Liver (tissue), 9 donors: Measurements from ENCODE around the gene SHFL. TPM values are rescaled to one million over a fixed set of nuclear protein-coding genes. Genes with fewer than 3 reads are reported as not detected.

Source experiments
- DNase-seq: peaks from one replicate; pipeline ENCODE4 v3.0.0-alpha.2; 2017; ENCODE audit warnings: low spot score
- H3K27ac ChIP-seq, 2 donors: one replicate each; pipeline ENCODE4 v1.7.0; 2013; ENCODE audit warnings: inconsistent platforms in 2 of 2, low read length in 2 of 2, control low read depth in 1 of 2, low read depth in 1 of 2, mild to moderate bottlenecking in 1 of 2
- H3K27me3 ChIP-seq, 4 donors: one replicate each; pipeline versions ENCODE4 v1.6.1 to v1.7.0; 2013; ENCODE audit warnings: low read length in 3 of 4, inconsistent platforms in 1 of 4, mild to moderate bottlenecking in 1 of 4, moderate library complexity in 1 of 4; ENCODE audit not compliant: control insufficient read depth in 4 of 4, insufficient read depth in 4 of 4
- H3K36me3 ChIP-seq, 4 donors: one replicate each; pipeline versions ENCODE4 v1.6.1 to v1.7.0; 2013; ENCODE audit warnings: low read length in 3 of 4, mild to moderate bottlenecking in 3 of 4, low read depth in 1 of 4, moderate library complexity in 1 of 4; ENCODE audit not compliant: control insufficient read depth in 4 of 4, insufficient read depth in 3 of 4
- H3K4me1 ChIP-seq, 4 donors: one replicate each; pipeline versions ENCODE4 v1.6.1 to v1.7.0; 2013; ENCODE audit warnings: low read length in 3 of 4, mild to moderate bottlenecking in 3 of 4, moderate library complexity in 1 of 4; ENCODE audit not compliant: control insufficient read depth in 4 of 4, insufficient read depth in 4 of 4
- H3K4me3 ChIP-seq, 3 donors: one replicate each; pipeline versions ENCODE4 v1.6.1 to v1.7.0; 2013; ENCODE audit warnings: low read length in 3 of 3, control low read depth in 1 of 3, low read depth in 1 of 3, mild to moderate bottlenecking in 1 of 3
- H3K9ac ChIP-seq, 2 donors: one replicate each; pipeline ENCODE4 v1.7.0; 2013; ENCODE audit warnings: low read length in 2 of 2, mild to moderate bottlenecking in 2 of 2, moderate library complexity in 2 of 2, control low read depth in 1 of 2, low read depth in 1 of 2
- H3K9me3 ChIP-seq, 4 donors: one replicate each; pipeline versions ENCODE4 v1.6.1 to v1.7.0; 2013; ENCODE audit warnings: low read length in 3 of 4; ENCODE audit not compliant: control insufficient read depth in 4 of 4
- FOXA1 ChIP-seq: IDR thresholded peaks from 2 replicates; pipeline ENCODE4 v1.6.1; 2016; ENCODE audit warnings: antibody characterized with exemption
- FOXA2 ChIP-seq: IDR thresholded peaks from 2 replicates; pipeline ENCODE4 v1.6.1; 2016; ENCODE audit warnings: antibody characterized with exemption
- GABPA ChIP-seq, 2 donors: IDR thresholded peaks in 1 of 2; conservative IDR thresholded peaks in 1 of 2; 2 replicates each; pipeline ENCODE4 v1.6.1; 2016; ENCODE audit warnings: antibody characterized with exemption in 2 of 2, mild to moderate bottlenecking in 1 of 2, moderate library complexity in 1 of 2
- HNF4A ChIP-seq, 2 donors: conservative IDR thresholded peaks; 2 replicates each; pipeline ENCODE4 v1.6.1; 2016; ENCODE audit warnings: antibody characterized with exemption in 2 of 2, mild to moderate bottlenecking in 2 of 2
- HNF4G ChIP-seq: IDR thresholded peaks from 2 replicates; pipeline ENCODE4 v1.6.1; 2016; ENCODE audit warnings: antibody characterized with exemption
- JUND ChIP-seq, 2 donors: IDR thresholded peaks; 2 replicates each; pipeline ENCODE4 v1.6.1; 2016; ENCODE audit warnings: antibody characterized with exemption in 2 of 2
- MAX ChIP-seq: IDR thresholded peaks from 2 replicates; pipeline ENCODE4 v1.6.1; 2016; ENCODE audit warnings: antibody characterized with exemption
- NR2F2 ChIP-seq: IDR thresholded peaks from 2 replicates; pipeline ENCODE4 v1.6.1; 2016; ENCODE audit warnings: antibody characterized with exemption
- RAD21 ChIP-seq, 2 donors: IDR thresholded peaks; 2 replicates each; pipeline ENCODE4 v1.6.1; 2016; ENCODE audit warnings: antibody characterized with exemption in 2 of 2, mild to moderate bottlenecking in 2 of 2
- RXRA ChIP-seq, 2 donors: IDR thresholded peaks; 2 replicates each; pipeline ENCODE4 v1.6.1; 2017 to 2018; ENCODE audit warnings: antibody characterized with exemption in 2 of 2, mild to moderate bottlenecking in 1 of 2
- SP1 ChIP-seq: IDR thresholded peaks from 2 replicates; pipeline ENCODE4 v1.6.1; 2018; ENCODE audit warnings: antibody characterized with exemption, mild to moderate bottlenecking
- YY1 ChIP-seq: IDR thresholded peaks from 2 replicates; pipeline ENCODE4 v1.6.1; 2016; ENCODE audit warnings: antibody characterized with exemption, mild to moderate bottlenecking
- ZBTB33 ChIP-seq: IDR thresholded peaks from 2 replicates; pipeline ENCODE4 v1.6.1; 2016; ENCODE audit warnings: antibody characterized with exemption
- WGBS: extraction: QIAGEN DNeasy Blood & Tissue Kit; methylation state at CpG from one replicate; pipeline ENCODE4 v1.1.7; 2013; 5-methylcytosine and 5-hydroxymethylcytosine counted together
- polyA plus RNA-seq, 2 donors: library from polyadenylated mRNA; stranded (reverse) in 1 of 2; unstranded in 1 of 2; fragments of 200-250 nt in 1 of 2; fragments of >200 nt in 1 of 2; fragmentation: Nextera tagmentation in 1 of 2; extraction: Ambion mirVana in 1 of 2; gene quantifications; one replicate each; pipeline versions ENCODE4 v1.2.1 to v1.2.3, GENCODE V29; 2013 to 2015
- total RNA-seq, 2 donors: library from RNA; depleted of rRNA; stranded (reverse); fragments of >200 nt; gene quantifications; one replicate each; pipeline ENCODE4 v1.2.3, GENCODE V29; 2014
- TF ChIP-seq, protein P1 (sequence below): IDR thresholded peaks from 2 replicates; pipeline ENCODE4 v1.6.1; 2016; ENCODE audit warnings: antibody characterized with exemption
- TF ChIP-seq, protein P2 (sequence below): fragments of 150-350 bp; IDR thresholded peaks from 2 replicates; pipeline ENCODE4 v1.5.1; 2017; ENCODE audit warnings: improper control_type of control experiment, low read depth, low read length; ENCODE audit not compliant: missing input control
- donor health status: healthy.
- donor health status: healthy.
- donor health status: healthy.
- donor health status: healthy.
- donor health status: healthy.

The SHFL gene
- total and polyA plus RNA-seq, 4 donors: 13.1 to 104 (median 84.7) TPM

- Histone ChIP-seq H3K4me3 (peak overlapping the region in 2 of 3 donors; percentile 27 to 38), H3K36me3 (peaks cover 14 to 33% (median 25%) of the 10 kb centered on the region in 4 donors), H3K4me1 (peaks cover 20 to 67% (median 51%) of the 10 kb centered on the region in 4 donors), H3K9ac (no peak overlapping the region), H3K9me3 (no peaks in the 10 kb centered on the region), H3K27ac (peak overlapping the region; percentile 82 to 85), H3K27me3 (no peaks in the 10 kb centered on the region)
- 86% methylated on average over 17 of the region's 17 CpGs for WGBS
- no peak for DNase-seq
- TF ChIP-seq FOXA2 (no peak), YY1 (no peak), RXRA (IDR thresholded peaks at IDR 0.05) (no peak), HNF4G (no peak), NR2F2 (no peak), RAD21 (IDR thresholded peaks at IDR 0.05) (no peak), JUND (IDR thresholded peaks at IDR 0.05) (no peak), GABPA (IDR thresholded peaks at IDR 0.05 in 1 of 2, conservative IDR thresholded peaks at IDR 0.05 in 1 of 2) (no peak)
- TF ChIP-seq, protein P1, sequence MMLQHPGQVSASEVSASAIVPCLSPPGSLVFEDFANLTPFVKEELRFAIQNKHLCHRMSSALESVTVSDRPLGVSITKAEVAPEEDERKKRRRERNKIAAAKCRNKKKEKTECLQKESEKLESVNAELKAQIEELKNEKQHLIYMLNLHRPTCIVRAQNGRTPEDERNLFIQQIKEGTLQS: no peak
These were observed 5.2 kb downstream of the SHFL start for GRCh38 chr19:10091370-10091687.

DNA sequence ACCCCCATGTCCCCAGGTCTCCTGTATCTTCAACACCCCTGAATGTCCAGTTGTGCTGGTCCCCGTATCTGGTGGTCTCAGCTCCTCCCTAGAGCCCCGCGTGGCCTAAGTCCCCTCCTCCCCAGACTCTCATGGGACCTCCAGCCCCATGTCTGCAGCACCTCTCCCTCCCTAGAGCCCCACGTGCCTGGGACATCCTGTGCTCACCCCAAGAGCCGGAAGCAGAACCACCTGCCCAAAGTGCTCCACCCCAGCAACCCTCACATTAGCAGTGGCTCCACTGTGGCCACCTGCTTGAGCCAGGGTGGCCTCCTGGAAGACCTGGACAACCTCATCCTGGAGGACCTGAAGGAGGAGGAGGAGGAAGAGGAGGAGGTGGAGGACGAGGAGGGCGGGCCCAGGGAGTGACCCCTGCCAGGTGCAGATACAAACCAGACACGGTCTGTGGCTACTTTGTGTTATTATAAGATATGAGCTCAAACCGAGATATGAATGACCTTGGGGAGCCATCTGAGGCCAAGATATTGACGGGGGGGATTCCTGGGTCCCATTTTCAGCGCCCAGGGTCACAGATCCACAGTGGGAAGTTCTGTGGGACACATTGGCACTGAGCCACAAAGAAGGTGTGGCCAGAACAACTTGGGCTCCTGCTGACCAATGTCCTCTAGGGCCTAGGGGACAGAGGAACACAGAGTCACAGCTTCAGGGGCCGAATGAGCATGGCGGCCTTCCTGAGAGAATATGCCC, 6.0 kb downstream of the SHFL start:
- TF ChIP-seq GABPA (IDR thresholded peaks at IDR 0.05 in 1 of 2, conservative IDR thresholded peaks at IDR 0.05 in 1 of 2) (no peak), YY1 (no peak), RAD21 (IDR thresholded peaks at IDR 0.05) (no peak), JUND (IDR thresholded peaks at IDR 0.05) (no peak), ZBTB33 (no peak), HNF4G (no peak), RXRA (IDR thresholded peaks at IDR 0.05) (no peak), SP1 (no peak), MAX (no peak), FOXA1 (no peak), HNF4A (conservative IDR thresholded peaks at IDR 0.05) (no peak), NR2F2 (no peak)
- TF ChIP-seq, protein P1: no peak
- TF ChIP-seq, protein P2, sequence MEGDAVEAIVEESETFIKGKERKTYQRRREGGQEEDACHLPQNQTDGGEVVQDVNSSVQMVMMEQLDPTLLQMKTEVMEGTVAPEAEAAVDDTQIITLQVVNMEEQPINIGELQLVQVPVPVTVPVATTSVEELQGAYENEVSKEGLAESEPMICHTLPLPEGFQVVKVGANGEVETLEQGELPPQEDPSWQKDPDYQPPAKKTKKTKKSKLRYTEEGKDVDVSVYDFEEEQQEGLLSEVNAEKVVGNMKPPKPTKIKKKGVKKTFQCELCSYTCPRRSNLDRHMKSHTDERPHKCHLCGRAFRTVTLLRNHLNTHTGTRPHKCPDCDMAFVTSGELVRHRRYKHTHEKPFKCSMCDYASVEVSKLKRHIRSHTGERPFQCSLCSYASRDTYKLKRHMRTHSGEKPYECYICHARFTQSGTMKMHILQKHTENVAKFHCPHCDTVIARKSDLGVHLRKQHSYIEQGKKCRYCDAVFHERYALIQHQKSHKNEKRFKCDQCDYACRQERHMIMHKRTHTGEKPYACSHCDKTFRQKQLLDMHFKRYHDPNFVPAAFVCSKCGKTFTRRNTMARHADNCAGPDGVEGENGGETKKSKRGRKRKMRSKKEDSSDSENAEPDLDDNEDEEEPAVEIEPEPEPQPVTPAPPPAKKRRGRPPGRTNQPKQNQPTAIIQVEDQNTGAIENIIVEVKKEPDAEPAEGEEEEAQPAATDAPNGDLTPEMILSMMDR: no peak
- whole genome bisulfite sequencing: 71% methylated on average over 13 of the region's 13 CpGs

More for the DNA sequence above, 6.0 kb downstream of the SHFL start:
- Histone ChIP-seq H3K27ac (peak overlapping the region; percentile 82 to 85), H3K9me3 (no peaks in the 10 kb centered on the region), H3K4me1 (peaks cover 22 to 67% (median 53%) of the 10 kb centered on the region in 4 donors), H3K27me3 (no peaks in the 10 kb centered on the region), H3K36me3 (peaks cover 14 to 33% (median 25%) of the 10 kb centered on the region in 4 donors), H3K4me3 (peak overlapping the region in 1 of 3 donors; percentile 38), H3K9ac (no peak overlapping the region)
- DNase-seq: no peak
